Thyroid gland (tissue), 4 donors: ENCODE results near the gene COL4A1.

Experiments
- POLR2A ChIP-seq, 2 donors: fragments of 450-650 bp; IDR thresholded peaks; one replicate each; pipeline ENCODE4 v1.6.1; 2017; ENCODE audit warnings: antibody characterized with exemption in 2 of 2, mild to moderate bottlenecking in 2 of 2, moderate library complexity in 1 of 2
- TF ChIP-seq, protein P1 (sequence below), 6 experiments: fragments of 200-600 bp in 3 of 6; fragments of 450-650 bp in 3 of 6; sonication (generic) in 3 of 6; IDR thresholded peaks; one replicate each; pipeline ENCODE4 v1.5.1; 2016 to 2019; ENCODE audit warnings: antibody characterized with exemption in 6 of 6, mild to moderate bottlenecking in 2 of 6, inconsistent platforms in 1 of 6, moderate library complexity in 1 of 6

DNA sequence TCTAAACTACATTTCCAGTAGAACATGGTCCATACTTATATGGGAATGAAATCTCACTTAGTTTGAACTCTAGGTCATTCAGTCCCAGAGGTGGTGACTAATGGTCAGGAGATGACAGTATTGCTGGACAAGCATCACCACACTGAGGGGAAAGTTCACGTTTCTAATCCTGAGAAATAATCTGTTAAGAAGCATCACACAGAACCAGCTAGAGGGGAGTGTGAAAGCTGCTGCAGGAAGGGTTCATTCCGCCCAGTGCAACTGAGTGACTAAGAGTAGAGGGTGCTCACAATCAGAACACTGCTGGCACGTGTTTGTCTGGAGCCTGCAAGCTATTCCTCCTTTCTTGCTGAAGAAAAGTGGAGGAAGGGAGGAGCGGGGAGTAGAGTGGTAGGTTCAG lies 2.7 kb downstream of the COL4A1 start:
- TF ChIP-seq, protein P1, sequence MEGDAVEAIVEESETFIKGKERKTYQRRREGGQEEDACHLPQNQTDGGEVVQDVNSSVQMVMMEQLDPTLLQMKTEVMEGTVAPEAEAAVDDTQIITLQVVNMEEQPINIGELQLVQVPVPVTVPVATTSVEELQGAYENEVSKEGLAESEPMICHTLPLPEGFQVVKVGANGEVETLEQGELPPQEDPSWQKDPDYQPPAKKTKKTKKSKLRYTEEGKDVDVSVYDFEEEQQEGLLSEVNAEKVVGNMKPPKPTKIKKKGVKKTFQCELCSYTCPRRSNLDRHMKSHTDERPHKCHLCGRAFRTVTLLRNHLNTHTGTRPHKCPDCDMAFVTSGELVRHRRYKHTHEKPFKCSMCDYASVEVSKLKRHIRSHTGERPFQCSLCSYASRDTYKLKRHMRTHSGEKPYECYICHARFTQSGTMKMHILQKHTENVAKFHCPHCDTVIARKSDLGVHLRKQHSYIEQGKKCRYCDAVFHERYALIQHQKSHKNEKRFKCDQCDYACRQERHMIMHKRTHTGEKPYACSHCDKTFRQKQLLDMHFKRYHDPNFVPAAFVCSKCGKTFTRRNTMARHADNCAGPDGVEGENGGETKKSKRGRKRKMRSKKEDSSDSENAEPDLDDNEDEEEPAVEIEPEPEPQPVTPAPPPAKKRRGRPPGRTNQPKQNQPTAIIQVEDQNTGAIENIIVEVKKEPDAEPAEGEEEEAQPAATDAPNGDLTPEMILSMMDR (IDR thresholded peaks at IDR 0.05) = no peak
- TF ChIP-seq POLR2A (IDR thresholded peaks at IDR 0.05) = peak in 1 of 2 donors; percentile 2
